HepG2 (cell line): ENCODE measurements around the gene GUK1. TPM values are rescaled to one million over a fixed set of nuclear protein-coding genes. Genes with fewer than 3 reads are reported as not detected.

Source experiments
- AGO2 ChIP-seq: fragments of 200-400 bp; formaldehyde crosslinking; optimal IDR thresholded peaks from 2 replicates; pipeline ENCODE3; 2017; ENCODE audit warnings: mild to moderate bottlenecking, low read depth, low read length, moderate library complexity
- FOXK1 ChIP-seq: sonication (generic); formaldehyde crosslinking; IDR thresholded peaks from 2 replicates; pipeline ENCODE4 v1.4.0; 2020; ENCODE audit warnings: low read depth, missing genetic modification reagents, borderline replicate concordance
- HNRNPH1 ChIP-seq: fragments of 200-400 bp; formaldehyde crosslinking; optimal IDR thresholded peaks from 2 replicates; pipeline ENCODE3; 2017; ENCODE audit warnings: mild to moderate bottlenecking, low read depth, low read length
- IKZF4 ChIP-seq: sonication (generic); formaldehyde crosslinking; IDR thresholded peaks from 2 replicates; pipeline ENCODE4 v1.5.1; 2020; ENCODE audit warnings: borderline replicate concordance, mild to moderate bottlenecking, low read depth, missing genetic modification reagents; ENCODE audit errors: not compliant biosample characterization
- NFE2L2 ChIP-seq: fragments of 150-350 bp; IDR thresholded peaks from 2 replicates; pipeline ENCODE4 v1.6.1; 2014; ENCODE audit warnings: low read length
- NKX3-1 ChIP-seq: sonication (generic); formaldehyde crosslinking; IDR thresholded peaks from 2 replicates; pipeline ENCODE4 v1.5.0; 2020; ENCODE audit warnings: missing genetic modification reagents
- RFXAP ChIP-seq: sonication (generic); formaldehyde crosslinking; IDR thresholded peaks from 2 replicates; pipeline ENCODE4 v1.4.0; 2020; ENCODE audit warnings: missing genetic modification reagents, borderline replicate concordance
- SAFB2 ChIP-seq: sonication (generic); formaldehyde crosslinking; IDR thresholded peaks from 2 replicates; pipeline ENCODE4 v1.5.1; 2020; ENCODE audit warnings: missing genetic modification reagents, low read depth, mild to moderate bottlenecking, borderline replicate concordance
- SAP130 ChIP-seq: IDR thresholded peaks from 2 replicates; pipeline ENCODE4 v1.6.1; 2016; ENCODE audit warnings: low read depth
- TMF1 ChIP-seq: sonication (generic); formaldehyde crosslinking; IDR thresholded peaks from 2 replicates; pipeline ENCODE4 v1.8.1; 2022; ENCODE audit warnings: low read depth, missing genetic modification reagents
- ZBTB7A ChIP-seq: sonication (generic); formaldehyde crosslinking; IDR thresholded peaks from 2 replicates; pipeline ENCODE4 v1.8.0; 2022; ENCODE audit warnings: mild to moderate bottlenecking, missing genetic modification reagents
- ZFP36L2 ChIP-seq: sonication (generic); formaldehyde crosslinking; IDR thresholded peaks from 2 replicates; pipeline ENCODE4 v1.4.0; 2020; ENCODE audit warnings: missing genetic modification reagents
- ZNF34 ChIP-seq: sonication (generic); formaldehyde crosslinking; IDR thresholded peaks from 2 replicates; pipeline ENCODE4 v1.4.0; 2020; ENCODE audit warnings: mild to moderate bottlenecking, missing genetic modification reagents, borderline replicate concordance
- ZNF343 ChIP-seq: sonication (generic); formaldehyde crosslinking; IDR thresholded peaks from 2 replicates; pipeline ENCODE4 v1.4.0; 2020; ENCODE audit warnings: mild to moderate bottlenecking, missing genetic modification reagents
- ZNF605 ChIP-seq: sonication (generic); formaldehyde crosslinking; IDR thresholded peaks from 2 replicates; pipeline ENCODE4 v1.8.0; 2022; ENCODE audit warnings: mild to moderate bottlenecking, missing genetic modification reagents
- ZNF713 ChIP-seq: sonication (generic); formaldehyde crosslinking; IDR thresholded peaks from 2 replicates; pipeline ENCODE4 v1.4.0; 2020; ENCODE audit warnings: mild to moderate bottlenecking, missing genetic modification reagents
- polyA plus RNA-seq, 8 experiments: library from polyadenylated mRNA; depleted of rRNA in 3 of 8; stranded (reverse) in 7 of 8; unstranded in 1 of 8; fragments of >200 nt; fragmentation: Illumina TruSeq in 4 of 8; extraction: Trizol in 4 of 8; gene quantifications; 2 replicates each; pipeline versions ENCODE4 v1.2.1 to v1.2.3, GENCODE V29; 2011 to 2016; ENCODE audit warnings: low read depth in 4 of 8, missing spikeins in 1 of 8, mixed read lengths in 1 of 8; ENCODE audit not compliant: insufficient read depth in 1 of 8
- total RNA-seq, 5 experiments: library from RNA; depleted of rRNA; stranded (reverse); fragments of >200 nt; fragmentation: Illumina TruSeq; extraction: Trizol; gene quantifications; 2 replicates each; pipeline ENCODE4 v1.2.3, GENCODE V29; 2016; ENCODE audit warnings: low read depth in 1 of 5
- TF ChIP-seq, protein P1 (sequence below): sonication (generic); formaldehyde crosslinking; IDR thresholded peaks from 2 replicates; pipeline ENCODE4 v1.9.0; 2022; ENCODE audit warnings: low read depth, missing genetic modification reagents
- TF ChIP-seq, protein P2 (sequence below): sonication (generic); formaldehyde crosslinking; IDR thresholded peaks from 2 replicates; pipeline ENCODE4 v1.4.0; 2020; ENCODE audit warnings: mild to moderate bottlenecking, missing genetic modification reagents
- TF ChIP-seq, protein P3 (sequence below): sonication (generic); formaldehyde crosslinking; IDR thresholded peaks from 2 replicates; pipeline ENCODE4 v1.4.0; 2020; ENCODE audit warnings: missing genetic modification reagents
- TF ChIP-seq, protein P4 (sequence below): sonication (generic); formaldehyde crosslinking; IDR thresholded peaks from 2 replicates; pipeline ENCODE4 v1.9.0; 2021; ENCODE audit warnings: missing genetic modification reagents, mild to moderate bottlenecking, borderline replicate concordance
- TF ChIP-seq, protein P5 (sequence below): sonication (generic); formaldehyde crosslinking; IDR thresholded peaks from 2 replicates; pipeline ENCODE4 v1.5.0; 2020; ENCODE audit warnings: missing genetic modification reagents

The GUK1 gene
- total and polyA plus RNA-seq, 2 of the 13 experiments (the other 11 are each of a cell fraction or from before 2014, with no cell fraction given) = 116 to 154 TPM

DNA sequence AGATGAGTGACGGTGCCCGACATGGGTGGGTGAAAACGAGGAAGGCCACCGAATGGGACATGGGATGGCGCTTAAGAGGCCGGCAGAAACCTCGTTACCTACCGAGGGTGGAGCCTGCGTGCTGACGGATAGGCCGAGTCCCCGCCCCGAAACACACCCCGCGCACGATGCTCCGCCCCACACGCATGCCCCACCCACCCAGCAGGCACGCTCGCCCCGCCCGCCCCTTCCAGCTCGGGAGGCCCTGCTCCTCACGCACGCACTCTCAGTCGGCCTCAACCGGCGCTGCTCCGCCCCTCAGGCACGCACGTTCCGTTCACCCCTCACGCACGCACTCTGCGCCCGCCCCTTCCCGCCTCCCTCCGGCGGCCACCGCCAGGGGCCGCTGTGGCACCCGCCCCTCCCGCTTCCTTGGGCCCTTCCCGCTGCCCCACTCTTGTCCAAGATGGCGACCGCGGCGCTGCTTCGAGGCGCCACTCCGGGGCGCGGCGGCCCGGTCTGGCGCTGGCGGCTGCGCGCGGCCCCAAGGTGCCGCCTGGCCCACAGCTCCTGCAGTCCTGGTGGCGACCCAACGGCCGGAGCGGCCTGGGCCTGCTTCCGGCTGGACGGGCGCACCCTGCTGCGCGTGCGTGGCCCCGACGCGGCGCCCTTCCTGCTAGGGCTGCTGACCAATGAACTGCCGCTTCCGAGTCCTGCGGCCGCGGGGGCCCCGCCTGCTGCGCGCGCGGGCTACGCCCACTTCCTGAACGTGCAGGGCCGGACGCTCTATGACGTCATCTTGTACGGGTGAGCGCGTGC, 25.5 kb downstream of the GUK1 start, which contains the start of gene IBA57 (continued):
- TF ChIP-seq, protein P1, sequence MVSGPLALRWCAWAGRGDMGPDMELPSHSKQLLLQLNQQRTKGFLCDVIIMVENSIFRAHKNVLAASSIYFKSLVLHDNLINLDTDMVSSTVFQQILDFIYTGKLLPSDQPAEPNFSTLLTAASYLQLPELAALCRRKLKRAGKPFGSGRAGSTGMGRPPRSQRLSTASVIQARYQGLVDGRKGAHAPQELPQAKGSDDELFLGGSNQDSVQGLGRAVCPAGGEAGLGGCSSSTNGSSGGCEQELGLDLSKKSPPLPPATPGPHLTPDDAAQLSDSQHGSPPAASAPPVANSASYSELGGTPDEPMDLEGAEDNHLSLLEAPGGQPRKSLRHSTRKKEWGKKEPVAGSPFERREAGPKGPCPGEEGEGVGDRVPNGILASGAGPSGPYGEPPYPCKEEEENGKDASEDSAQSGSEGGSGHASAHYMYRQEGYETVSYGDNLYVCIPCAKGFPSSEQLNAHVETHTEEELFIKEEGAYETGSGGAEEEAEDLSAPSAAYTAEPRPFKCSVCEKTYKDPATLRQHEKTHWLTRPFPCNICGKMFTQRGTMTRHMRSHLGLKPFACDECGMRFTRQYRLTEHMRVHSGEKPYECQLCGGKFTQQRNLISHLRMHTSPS (CRISPR knock-in tag) = no peak
- TF ChIP-seq FOXK1 = 0 out of 2 replicates have a peak, but pooled peaks have one; percentile 35
- peak; percentile 17; the same call in 1 of the 2 replicates for TF ChIP-seq TMF1 (CRISPR knock-in tag)
- no peak for TF ChIP-seq IKZF4 (CRISPR knock-in tag)
- no peak for TF ChIP-seq ZNF605 (CRISPR knock-in tag)
- TF ChIP-seq NFE2L2 = no peak
- no peak for TF ChIP-seq HNRNPH1
- TF ChIP-seq, protein P2, sequence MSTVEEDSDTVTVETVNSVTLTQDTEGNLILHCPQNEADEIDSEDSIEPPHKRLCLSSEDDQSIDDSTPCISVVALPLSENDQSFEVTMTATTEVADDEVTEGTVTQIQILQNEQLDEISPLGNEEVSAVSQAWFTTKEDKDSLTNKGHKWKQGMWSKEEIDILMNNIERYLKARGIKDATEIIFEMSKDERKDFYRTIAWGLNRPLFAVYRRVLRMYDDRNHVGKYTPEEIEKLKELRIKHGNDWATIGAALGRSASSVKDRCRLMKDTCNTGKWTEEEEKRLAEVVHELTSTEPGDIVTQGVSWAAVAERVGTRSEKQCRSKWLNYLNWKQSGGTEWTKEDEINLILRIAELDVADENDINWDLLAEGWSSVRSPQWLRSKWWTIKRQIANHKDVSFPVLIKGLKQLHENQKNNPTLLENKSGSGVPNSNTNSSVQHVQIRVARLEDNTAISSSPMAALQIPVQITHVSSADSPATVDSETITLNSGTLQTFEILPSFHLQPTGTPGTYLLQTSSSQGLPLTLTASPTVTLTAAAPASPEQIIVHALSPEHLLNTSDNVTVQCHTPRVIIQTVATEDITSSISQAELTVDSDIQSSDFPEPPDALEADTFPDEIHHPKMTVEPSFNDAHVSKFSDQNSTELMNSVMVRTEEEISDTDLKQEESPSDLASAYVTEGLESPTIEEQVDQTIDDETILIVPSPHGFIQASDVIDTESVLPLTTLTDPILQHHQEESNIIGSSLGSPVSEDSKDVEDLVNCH = no peak
- TF ChIP-seq, protein P3, sequence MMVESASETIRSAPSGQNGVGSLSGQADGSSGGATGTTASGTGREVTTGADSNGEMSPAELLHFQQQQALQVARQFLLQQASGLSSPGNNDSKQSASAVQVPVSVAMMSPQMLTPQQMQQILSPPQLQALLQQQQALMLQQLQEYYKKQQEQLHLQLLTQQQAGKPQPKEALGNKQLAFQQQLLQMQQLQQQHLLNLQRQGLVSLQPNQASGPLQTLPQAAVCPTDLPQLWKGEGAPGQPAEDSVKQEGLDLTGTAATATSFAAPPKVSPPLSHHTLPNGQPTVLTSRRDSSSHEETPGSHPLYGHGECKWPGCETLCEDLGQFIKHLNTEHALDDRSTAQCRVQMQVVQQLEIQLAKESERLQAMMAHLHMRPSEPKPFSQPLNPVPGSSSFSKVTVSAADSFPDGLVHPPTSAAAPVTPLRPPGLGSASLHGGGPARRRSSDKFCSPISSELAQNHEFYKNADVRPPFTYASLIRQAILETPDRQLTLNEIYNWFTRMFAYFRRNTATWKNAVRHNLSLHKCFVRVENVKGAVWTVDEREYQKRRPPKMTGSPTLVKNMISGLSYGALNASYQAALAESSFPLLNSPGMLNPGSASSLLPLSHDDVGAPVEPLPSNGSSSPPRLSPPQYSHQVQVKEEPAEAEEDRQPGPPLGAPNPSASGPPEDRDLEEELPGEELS (CRISPR knock-in tag) = no peak; the same call in 1 of the 2 replicates
- TF ChIP-seq ZNF34 (CRISPR knock-in tag) = peak; percentile 73; the same call in 1 of the 2 replicates
- TF ChIP-seq, protein P4, sequence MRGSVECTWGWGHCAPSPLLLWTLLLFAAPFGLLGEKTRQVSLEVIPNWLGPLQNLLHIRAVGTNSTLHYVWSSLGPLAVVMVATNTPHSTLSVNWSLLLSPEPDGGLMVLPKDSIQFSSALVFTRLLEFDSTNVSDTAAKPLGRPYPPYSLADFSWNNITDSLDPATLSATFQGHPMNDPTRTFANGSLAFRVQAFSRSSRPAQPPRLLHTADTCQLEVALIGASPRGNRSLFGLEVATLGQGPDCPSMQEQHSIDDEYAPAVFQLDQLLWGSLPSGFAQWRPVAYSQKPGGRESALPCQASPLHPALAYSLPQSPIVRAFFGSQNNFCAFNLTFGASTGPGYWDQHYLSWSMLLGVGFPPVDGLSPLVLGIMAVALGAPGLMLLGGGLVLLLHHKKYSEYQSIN (CRISPR knock-in tag) = no peak
- TF ChIP-seq RFXAP = no peak; the same call in 1 of the 2 replicates
- TF ChIP-seq SAP130 (CRISPR knock-in tag) = peak; percentile 83
- no peak; the same call in 1 of the 2 replicates for TF ChIP-seq ZBTB7A
- peak; percentile 74; the same call in 1 of the 2 replicates for TF ChIP-seq SAFB2 (CRISPR knock-in tag)
- TF ChIP-seq ZNF343 (CRISPR knock-in tag) = no peak
- no peak for TF ChIP-seq ZFP36L2 (CRISPR knock-in tag)
- peak; percentile 85 for TF ChIP-seq AGO2
- 0 out of 2 replicates have a peak, but pooled peaks have one; percentile 16 for TF ChIP-seq ZNF713 (CRISPR knock-in tag)
- TF ChIP-seq, protein P5, sequence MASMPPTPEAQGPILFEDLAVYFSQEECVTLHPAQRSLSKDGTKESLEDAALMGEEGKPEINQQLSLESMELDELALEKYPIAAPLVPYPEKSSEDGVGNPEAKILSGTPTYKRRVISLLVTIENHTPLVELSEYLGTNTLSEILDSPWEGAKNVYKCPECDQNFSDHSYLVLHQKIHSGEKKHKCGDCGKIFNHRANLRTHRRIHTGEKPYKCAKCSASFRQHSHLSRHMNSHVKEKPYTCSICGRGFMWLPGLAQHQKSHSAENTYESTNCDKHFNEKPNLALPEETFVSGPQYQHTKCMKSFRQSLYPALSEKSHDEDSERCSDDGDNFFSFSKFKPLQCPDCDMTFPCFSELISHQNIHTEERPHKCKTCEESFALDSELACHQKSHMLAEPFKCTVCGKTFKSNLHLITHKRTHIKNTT (CRISPR knock-in tag) = no peak
- no peak for TF ChIP-seq NKX3-1
